ENCODE measurements around the gene NHS. TPM values are rescaled to one million over a fixed set of nuclear protein-coding genes. Genes with fewer than 3 reads are reported as not detected.

NHS gene
- total RNA-seq, 4 donors from 2014 or later: 6.9 to 16.9 (median 9.9) TPM

- Histone ChIP-seq H3K4me1 (no peaks in the 10 kb centered on the region), H3K9me3 (no peaks in the 10 kb centered on the region), H3K27me3 (no peaks in the 10 kb centered on the region), H3K36me3 (no peaks in the 10 kb centered on the region), H3K27ac (no peak overlapping the region), H3K4me3 (replicated peaks in 1 of 3) (no peak overlapping the region)
- 89 to 95% methylated on average over 6 to 8 of the region's 8 CpGs for WGBS, 2 donors
- TF ChIP-seq CTCF (IDR thresholded peaks at IDR 0.05) (no peak), POLR2A (IDR thresholded peaks at IDR 0.05) (no peak)
- DNase-seq: no peak
- intact Hi-C loops (cut with DNase I): no loop called here
Measured at GRCh38 chrX:17488036-17488435, 113.0 kb downstream of the NHS start.

- Histone ChIP-seq H3K9me3 (no peaks in the 10 kb centered on the region), H3K36me3 (no peaks in the 10 kb centered on the region), H3K4me3 (replicated peaks in 1 of 3) (no peak overlapping the region), H3K27ac (no peak overlapping the region), H3K4me1 (peaks cover 3 to 4% of the 10 kb centered on the region in 2 donors), H3K27me3 (no peaks in the 10 kb centered on the region)
- intact Hi-C loops (cut with DNase I): no loop called here
- TF ChIP-seq POLR2A (IDR thresholded peaks at IDR 0.05): no peak
- no peak for DNase-seq
- WGBS, 2 donors: 64 to 75% methylated on average over 1 of the region's 1 CpG
Measured at GRCh38 chrX:17494216-17494615, 119.2 kb downstream of the NHS start.

GRCh38 chrX:17495052-17495451 lies 120.1 kb downstream of the NHS start:
- Histone ChIP-seq H3K27me3 (no peaks in the 10 kb centered on the region), H3K36me3 (no peaks in the 10 kb centered on the region), H3K4me1 (peaks cover 3 to 4% of the 10 kb centered on the region in 2 donors), H3K9me3 (no peaks in the 10 kb centered on the region), H3K4me3 (replicated peaks in 1 of 3) (no peak overlapping the region), H3K27ac (no peak overlapping the region)
- 71 to 79% methylated on average over 2 of the region's 2 CpGs for WGBS, 2 donors
- no peak for DNase-seq
- no peak for TF ChIP-seq POLR2A (IDR thresholded peaks at IDR 0.05)
- TF ChIP-seq CTCF (IDR thresholded peaks at IDR 0.05): no peak
- intact Hi-C loops (cut with DNase I): no loop called here

DNA sequence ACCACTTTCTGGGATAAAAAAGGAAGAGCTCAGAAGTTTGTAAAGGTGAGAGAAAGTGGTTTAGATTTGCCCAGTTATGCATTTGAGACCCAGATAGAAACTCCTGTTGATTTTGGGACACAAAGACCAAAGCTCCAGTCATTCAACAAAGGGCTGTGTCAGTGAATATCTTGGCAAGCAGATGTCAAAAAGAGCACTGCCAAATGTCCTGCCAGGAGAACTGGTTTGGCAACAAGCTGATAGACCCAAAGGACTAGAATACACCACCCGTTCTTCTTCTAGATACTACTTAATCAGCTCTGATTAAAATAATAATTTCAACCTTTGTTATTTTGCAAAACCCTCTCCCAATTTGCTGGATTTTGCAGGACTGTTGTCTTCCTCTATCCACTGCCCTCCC lies 121.4 kb downstream of the NHS start:
- Histone ChIP-seq H3K9me3 (no peaks in the 10 kb centered on the region), H3K27me3 (no peaks in the 10 kb centered on the region), H3K36me3 (no peaks in the 10 kb centered on the region), H3K4me1 (peaks cover 3 to 4% of the 10 kb centered on the region in 2 donors), H3K27ac (no peak overlapping the region), H3K4me3 (replicated peaks in 1 of 3) (no peak overlapping the region)
- DNase-seq: peak; percentile 38 to 43
- 27 to 31% methylated on average over 1 of the region's 1 CpG for WGBS, 2 donors
- TF ChIP-seq POLR2A (IDR thresholded peaks at IDR 0.05): no peak
- no peak for TF ChIP-seq CTCF (IDR thresholded peaks at IDR 0.05)
- intact Hi-C loops (cut with DNase I): no loop called here

- TF ChIP-seq CTCF (IDR thresholded peaks at IDR 0.05): no peak
- no peak for TF ChIP-seq POLR2A (IDR thresholded peaks at IDR 0.05)
- DNase-seq: no peak
- Histone ChIP-seq H3K27me3 (no peaks in the 10 kb centered on the region), H3K9me3 (no peaks in the 10 kb centered on the region), H3K36me3 (no peaks in the 10 kb centered on the region), H3K27ac (no peak overlapping the region), H3K4me1 (peaks cover 3 to 4% of the 10 kb centered on the region in 2 donors), H3K4me3 (replicated peaks in 1 of 3) (no peak overlapping the region)
- 73 to 93% methylated on average over 2 of the region's 2 CpGs for WGBS, 2 donors
- intact Hi-C loops (cut with DNase I): no loop called here
Measured at GRCh38 chrX:17497193-17497592, 122.2 kb downstream of the NHS start.

DNA sequence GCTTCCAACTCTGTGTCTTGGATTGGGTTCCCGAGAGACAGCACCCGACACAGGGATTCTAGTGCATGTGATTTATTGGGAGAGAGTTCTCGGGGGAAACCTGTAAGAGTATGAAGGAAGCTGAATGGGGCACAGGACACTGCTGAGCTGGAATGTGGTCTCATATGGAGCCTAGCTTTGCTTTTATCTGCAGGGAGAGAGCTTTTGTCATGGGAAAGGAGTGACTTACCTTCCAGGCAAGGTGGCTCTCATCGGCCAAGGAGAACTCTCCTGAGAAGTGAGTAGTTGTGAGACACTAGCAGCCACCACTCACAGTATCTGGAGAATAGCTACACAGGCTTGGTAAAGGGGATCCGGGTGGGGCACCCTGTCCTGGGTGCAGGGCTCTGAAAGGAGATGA lies 124.5 kb downstream of the NHS start:
- Histone ChIP-seq H3K4me3 (replicated peaks in 1 of 3) (no peak overlapping the region), H3K27me3 (no peaks in the 10 kb centered on the region), H3K9me3 (no peaks in the 10 kb centered on the region), H3K36me3 (no peaks in the 10 kb centered on the region), H3K4me1 (peaks cover under 1 to 3% of the 10 kb centered on the region in 2 donors), H3K27ac (no peak overlapping the region)
- 95 to 96% methylated on average over 4 to 5 of the region's 5 CpGs for WGBS, 2 donors
- DNase-seq: no peak
- intact Hi-C loops (cut with DNase I): no loop called here
- TF ChIP-seq CTCF (IDR thresholded peaks at IDR 0.05) (no peak), POLR2A (IDR thresholded peaks at IDR 0.05) (no peak)

Measured in thyroid gland (tissue), 4 donors.